Measurements from ENCODE around the gene FKBP1A. TPM values are rescaled to one million over a fixed set of nuclear protein-coding genes. Genes with fewer than 3 reads are reported as not detected.

The FKBP1A gene
- total RNA-seq, 1 donor from 2014 or later, result 291 TPM

DNA sequence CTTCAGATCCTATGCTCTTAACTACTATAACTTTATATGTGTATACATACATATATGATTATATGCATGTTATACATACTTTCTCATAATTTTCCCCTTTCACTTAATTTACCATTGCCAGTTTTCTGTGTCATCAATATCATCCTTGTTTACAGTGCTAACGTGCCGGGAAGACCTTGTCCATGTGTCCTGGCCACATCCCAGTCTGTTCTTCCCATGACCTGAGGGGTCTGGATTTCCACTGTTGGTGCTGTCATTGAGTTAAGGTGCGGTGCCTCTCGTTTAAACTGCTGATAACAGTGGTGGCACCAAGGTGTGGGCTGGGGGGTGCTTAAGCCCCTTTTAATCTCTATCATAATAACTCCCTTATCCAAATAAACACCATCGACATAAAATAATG is 55.4 kb downstream of the FKBP1A start:
- Histone ChIP-seq H3K36me3 (no peaks in the 10 kb centered on the region), H3K27me3 (ENCODE audit: low read depth) (no peaks in the 10 kb centered on the region), H3K9me3 (no peaks in the 10 kb centered on the region), H3K4me1 (peaks cover 45% of the 10 kb centered on the region), H3K27ac (peak overlapping the region; percentile 81), H3K4me3 (peak overlapping the region; percentile 19)
- TF ChIP-seq, protein P1, sequence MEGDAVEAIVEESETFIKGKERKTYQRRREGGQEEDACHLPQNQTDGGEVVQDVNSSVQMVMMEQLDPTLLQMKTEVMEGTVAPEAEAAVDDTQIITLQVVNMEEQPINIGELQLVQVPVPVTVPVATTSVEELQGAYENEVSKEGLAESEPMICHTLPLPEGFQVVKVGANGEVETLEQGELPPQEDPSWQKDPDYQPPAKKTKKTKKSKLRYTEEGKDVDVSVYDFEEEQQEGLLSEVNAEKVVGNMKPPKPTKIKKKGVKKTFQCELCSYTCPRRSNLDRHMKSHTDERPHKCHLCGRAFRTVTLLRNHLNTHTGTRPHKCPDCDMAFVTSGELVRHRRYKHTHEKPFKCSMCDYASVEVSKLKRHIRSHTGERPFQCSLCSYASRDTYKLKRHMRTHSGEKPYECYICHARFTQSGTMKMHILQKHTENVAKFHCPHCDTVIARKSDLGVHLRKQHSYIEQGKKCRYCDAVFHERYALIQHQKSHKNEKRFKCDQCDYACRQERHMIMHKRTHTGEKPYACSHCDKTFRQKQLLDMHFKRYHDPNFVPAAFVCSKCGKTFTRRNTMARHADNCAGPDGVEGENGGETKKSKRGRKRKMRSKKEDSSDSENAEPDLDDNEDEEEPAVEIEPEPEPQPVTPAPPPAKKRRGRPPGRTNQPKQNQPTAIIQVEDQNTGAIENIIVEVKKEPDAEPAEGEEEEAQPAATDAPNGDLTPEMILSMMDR (IDR thresholded peaks at IDR 0.05), result no peak
- DNase-seq, result no peak
- intact Hi-C loops (cut with DNase I), result no loop called here
- ATAC-seq, result no peak

DNA sequence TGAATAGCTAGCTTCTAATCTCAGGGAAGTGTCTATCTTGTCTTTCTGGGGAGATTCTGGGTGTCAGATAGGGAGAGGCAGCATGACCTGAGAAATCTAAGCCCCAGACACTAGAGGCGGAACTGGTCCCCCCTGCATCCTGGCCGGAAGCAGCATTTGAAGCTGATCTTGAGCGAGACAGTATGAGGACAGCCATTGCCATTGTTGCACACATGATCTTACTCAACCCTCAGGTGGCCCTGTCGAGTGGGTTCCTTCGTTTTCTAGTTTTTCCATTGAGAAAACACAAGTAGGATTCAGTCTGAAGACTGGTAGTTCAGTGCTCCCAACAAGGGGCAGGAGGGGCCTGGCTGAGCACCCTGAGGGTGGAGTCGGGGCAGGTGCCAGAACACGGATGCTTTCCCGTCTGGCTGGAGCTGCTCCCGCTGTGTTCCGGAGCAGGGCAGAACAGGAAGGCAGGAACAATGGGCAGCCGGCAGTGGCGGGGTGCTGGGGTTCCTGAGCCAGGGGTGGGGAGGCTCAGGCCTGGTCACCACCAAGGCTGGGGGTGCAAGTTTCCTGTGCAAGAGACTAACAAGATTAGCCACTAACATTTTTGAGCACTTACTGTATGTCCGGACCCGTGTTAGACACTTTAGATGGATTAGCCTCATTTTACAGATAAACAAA is 56.0 kb downstream of the FKBP1A start:
- DNase-seq (peak; percentile 81), ATAC-seq (peak; percentile 87 to 91)
- TF ChIP-seq, protein P1 (IDR thresholded peaks at IDR 0.05), result no peak
- Histone ChIP-seq H3K27ac (peak overlapping the region; percentile 81), H3K27me3 (ENCODE audit: low read depth) (no peaks in the 10 kb centered on the region), H3K4me3 (peak overlapping the region; percentile 19), H3K4me1 (peaks cover 51% of the 10 kb centered on the region), H3K36me3 (no peaks in the 10 kb centered on the region), H3K9me3 (no peaks in the 10 kb centered on the region)
- intact Hi-C loops (cut with DNase I), result no loop called here

DNA sequence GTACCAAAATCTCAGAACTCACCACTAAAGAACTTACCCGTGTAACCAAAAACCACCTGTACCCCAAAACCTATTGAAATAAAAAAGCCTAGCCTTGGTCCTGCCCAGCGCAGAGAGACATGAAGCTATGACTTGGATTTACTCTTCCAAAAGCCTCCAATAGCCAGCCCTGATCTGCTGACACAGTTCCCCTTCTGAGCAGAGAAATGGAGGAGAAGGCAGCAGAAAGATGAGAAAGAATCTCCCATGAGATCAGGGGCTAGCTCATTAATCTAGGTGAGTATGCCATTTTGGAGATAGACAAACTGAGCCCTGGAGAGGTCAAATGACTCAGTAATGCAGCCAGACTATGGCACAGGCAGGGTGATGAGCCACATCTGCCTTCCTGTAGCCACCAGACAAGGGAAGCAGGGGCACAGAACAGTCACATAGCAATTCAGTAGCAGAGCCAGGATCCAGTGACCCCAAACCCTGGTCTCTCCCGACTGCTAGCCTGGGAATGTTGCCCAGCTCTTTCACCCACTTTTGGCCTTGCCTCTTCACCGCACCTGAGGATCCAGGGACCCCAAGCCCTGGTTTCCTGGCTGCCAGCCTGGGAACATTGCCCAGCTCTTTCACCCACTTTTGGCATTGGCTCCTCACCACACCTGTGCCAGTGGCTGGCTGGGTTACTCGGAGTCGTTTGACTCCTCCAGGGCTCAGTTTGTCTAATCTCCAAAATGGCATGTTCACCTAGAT is 56.7 kb downstream of the FKBP1A start:
- DNase-seq (no peak), ATAC-seq (peak in 1 of 2 donors; percentile 3)
- Histone ChIP-seq H3K27ac (peak overlapping the region; percentile 81), H3K27me3 (ENCODE audit: low read depth) (no peaks in the 10 kb centered on the region), H3K4me1 (peaks cover 53% of the 10 kb centered on the region), H3K9me3 (no peaks in the 10 kb centered on the region), H3K36me3 (no peaks in the 10 kb centered on the region), H3K4me3 (no peak overlapping the region)
- TF ChIP-seq, protein P1 (IDR thresholded peaks at IDR 0.05), result no peak
- intact Hi-C loops (cut with DNase I), result no loop called here

DNA sequence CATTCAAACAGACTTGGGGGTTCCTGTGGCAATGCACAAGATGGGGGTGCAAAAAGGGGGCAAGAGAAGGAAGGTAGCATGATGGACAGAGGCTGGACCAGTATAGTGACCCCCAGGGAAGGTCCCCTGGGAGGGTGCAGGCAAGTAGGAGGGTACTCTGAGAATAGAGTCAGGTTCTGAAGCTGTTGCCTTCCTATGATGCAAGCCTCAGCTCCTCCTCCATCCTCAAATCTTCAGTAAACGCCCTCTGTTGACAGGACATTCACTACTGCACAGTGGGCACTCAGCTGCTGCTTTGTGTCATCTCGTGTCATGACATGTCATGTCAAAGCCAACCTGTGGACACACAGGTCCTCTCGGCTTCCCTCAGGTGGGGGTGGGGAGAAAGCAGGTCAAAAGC is 58.1 kb downstream of the FKBP1A start:
- Histone ChIP-seq H3K27me3 (ENCODE audit: low read depth) (no peaks in the 10 kb centered on the region), H3K4me3 (no peak overlapping the region), H3K27ac (no peak overlapping the region), H3K9me3 (no peaks in the 10 kb centered on the region), H3K4me1 (peaks cover 65% of the 10 kb centered on the region), H3K36me3 (no peaks in the 10 kb centered on the region)
- TF ChIP-seq, protein P1 (IDR thresholded peaks at IDR 0.05), result no peak
- intact Hi-C loops (cut with DNase I), result no loop called here
- ATAC-seq (no peak), DNase-seq (no peak)

DNA sequence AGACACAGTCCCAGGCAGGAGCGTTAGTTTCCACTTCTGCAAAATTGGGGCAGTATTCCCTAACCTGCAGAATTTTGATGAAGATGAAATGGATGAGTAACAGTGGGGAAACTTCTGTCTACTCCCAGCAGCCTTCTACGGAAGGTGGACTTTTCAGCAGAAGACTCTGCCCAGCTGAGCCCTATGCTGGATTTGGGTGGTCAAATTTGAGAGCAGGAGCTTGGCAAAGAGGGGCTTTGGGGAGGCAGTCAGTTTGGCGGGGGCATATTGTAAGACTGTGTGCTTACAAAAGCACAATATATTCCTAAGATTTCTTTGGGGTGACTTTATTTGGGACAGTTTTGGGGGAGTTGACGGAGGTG is 58.5 kb downstream of the FKBP1A start:
- Histone ChIP-seq H3K4me1 (peaks cover 69% of the 10 kb centered on the region), H3K9me3 (no peaks in the 10 kb centered on the region), H3K27me3 (ENCODE audit: low read depth) (no peaks in the 10 kb centered on the region), H3K36me3 (no peaks in the 10 kb centered on the region), H3K27ac (no peak overlapping the region), H3K4me3 (no peak overlapping the region)
- TF ChIP-seq, protein P1 (IDR thresholded peaks at IDR 0.05), result no peak
- no peak for ATAC-seq
- no peak for DNase-seq
- intact Hi-C loops (cut with DNase I), result no loop called here
